Stimulated activated CD8-positive, alpha-beta memory T cell treated with anti-CD3 and anti-CD28 coated beads, Interleukin-15, amount 100 ng/mL, for 24 hours (primary cell): ENCODE data around the gene RPTOR.
"Not testable (repeated sequence)": the region's sequence is repeated elsewhere in the genome, so short reads cannot be mapped to it uniquely, and the experiment has no call there.

ENCODE experiments used
- DNase-seq: peaks from one replicate; pipeline ENCODE4 v3.0.0-alpha.2; 2020; ENCODE audit warnings: low read depth

Gene RPTOR

GRCh38 chr17:80544655-80545498 is at the start of gene RPTOR:
TSS of gene RPTOR (plus strand) at chr17:80544838. CDS start at chr17:80545630, 792 bp downstream.
- peak; percentile 71 for DNase-seq

GRCh38 chr17:80497726-80498241 is 46.9 kb upstream of the RPTOR start:
- DNase-seq = no peak

- DNase-seq = no peak
These were observed 46.3 kb upstream of the RPTOR start for GRCh38 chr17:80498242-80498919.

- DNase-seq = no peak
These were observed 45.7 kb upstream of the RPTOR start for GRCh38 chr17:80498920-80499410.

GRCh38 chr17:80499560-80499959 is 45.1 kb upstream of the RPTOR start:
- no peak for DNase-seq

GRCh38 chr17:80499961-80500665 is 44.5 kb upstream of the RPTOR start:
- no peak for DNase-seq

- DNase-seq = no peak
These were observed 42.7 kb upstream of the RPTOR start for GRCh38 chr17:80501741-80502577.

- no peak for DNase-seq
These were observed 42.1 kb upstream of the RPTOR start for GRCh38 chr17:80502578-80502877.

- DNase-seq = no peak
These were observed 41.6 kb upstream of the RPTOR start for GRCh38 chr17:80503031-80503430.

GRCh38 chr17:80503921-80504320 is 40.7 kb upstream of the RPTOR start:
- DNase-seq = no peak

- DNase-seq = no peak
These were observed 39.8 kb upstream of the RPTOR start for GRCh38 chr17:80504686-80505413.

- DNase-seq = not testable (repeated sequence)
These were observed 37.5 kb upstream of the RPTOR start for GRCh38 chr17:80507177-80507576.

GRCh38 chr17:80507965-80508364 is 36.7 kb upstream of the RPTOR start:
- no peak for DNase-seq

- DNase-seq = no peak
These were observed 35.3 kb upstream of the RPTOR start for GRCh38 chr17:80509311-80509710.

- no peak for DNase-seq
These were observed 34.5 kb upstream of the RPTOR start for GRCh38 chr17:80510132-80510531.

GRCh38 chr17:80510772-80511171 is 33.9 kb upstream of the RPTOR start:
- DNase-seq = no peak

- no peak for DNase-seq
These were observed 33.1 kb upstream of the RPTOR start for GRCh38 chr17:80511222-80512180.

GRCh38 chr17:80512233-80512632 is 32.4 kb upstream of the RPTOR start:
- DNase-seq = no peak

GRCh38 chr17:80513201-80513600 is 31.4 kb upstream of the RPTOR start:
- DNase-seq = no peak

GRCh38 chr17:80513892-80514291 is 30.7 kb upstream of the RPTOR start:
- DNase-seq = no peak
